ENCODE data around the gene CASD1.

- TF ChIP-seq EZH2 (optimal IDR thresholded peaks at IDR 0.05; ENCODE audit: low read depth, low read length) (no peak), CTCF (IDR thresholded peaks at IDR 0.05; ENCODE audit: low read length) (no peak)
These were observed 33.3 kb upstream of the CASD1 start for GRCh38 chr7:94476251-94476840.

Data from MM.1S (cell line).